Stimulated activated CD8-positive, alpha-beta memory T cell treated with anti-CD3 and anti-CD28 coated beads, Interleukin-12 subunit alpha, Interleukin-12 subunit beta, amount 100 ng/mL, for 1 hour (primary cell): ENCODE measurements around the gene KANSL1L.
"Not testable (repeated sequence)": the region's sequence is repeated elsewhere in the genome, so short reads cannot be mapped to it uniquely, and the experiment has no call there.

Experiments used
- DNase-seq: peaks from one replicate; pipeline ENCODE4 v3.0.0-alpha.2; 2020; ENCODE audit warnings: low read depth

KANSL1L gene, protein sequence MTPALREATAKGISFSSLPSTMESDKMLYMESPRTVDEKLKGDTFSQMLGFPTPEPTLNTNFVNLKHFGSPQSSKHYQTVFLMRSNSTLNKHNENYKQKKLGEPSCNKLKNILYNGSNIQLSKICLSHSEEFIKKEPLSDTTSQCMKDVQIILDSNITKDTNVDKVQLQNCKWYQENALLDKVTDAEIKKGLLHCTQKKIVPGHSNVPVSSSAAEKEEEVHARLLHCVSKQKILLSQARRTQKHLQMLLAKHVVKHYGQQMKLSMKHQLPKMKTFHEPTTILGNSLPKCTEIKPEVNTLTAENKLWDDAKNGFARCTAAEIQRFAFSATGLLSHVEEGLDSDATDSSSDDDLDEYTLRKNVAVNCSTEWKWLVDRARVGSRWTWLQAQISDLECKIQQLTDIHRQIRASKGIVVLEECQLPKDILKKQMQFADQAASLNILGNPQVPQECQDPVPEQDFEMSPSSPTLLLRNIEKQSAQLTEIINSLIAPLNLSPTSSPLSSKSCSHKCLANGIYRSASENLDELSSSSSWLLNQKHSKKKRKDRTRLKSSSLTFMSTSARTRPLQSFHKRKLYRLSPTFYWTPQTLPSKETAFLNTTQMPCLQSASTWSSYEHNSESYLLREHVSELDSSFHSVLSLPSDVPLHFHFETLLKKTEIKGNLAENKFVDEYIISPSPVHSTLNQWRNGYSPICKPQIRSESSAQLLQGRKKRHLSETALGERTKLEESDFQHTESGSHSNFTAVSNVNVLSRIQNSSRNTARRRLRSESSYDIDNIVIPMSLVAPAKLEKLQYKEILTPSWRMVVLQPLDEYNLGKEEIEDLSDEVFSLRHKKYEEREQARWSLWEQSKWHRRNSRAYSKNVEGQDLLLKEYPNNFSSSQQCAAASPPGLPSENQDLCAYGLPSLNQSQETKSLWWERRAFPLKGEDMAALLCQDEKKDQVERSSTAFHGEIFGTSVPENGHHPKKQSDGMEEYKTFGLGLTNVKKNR

DNA sequence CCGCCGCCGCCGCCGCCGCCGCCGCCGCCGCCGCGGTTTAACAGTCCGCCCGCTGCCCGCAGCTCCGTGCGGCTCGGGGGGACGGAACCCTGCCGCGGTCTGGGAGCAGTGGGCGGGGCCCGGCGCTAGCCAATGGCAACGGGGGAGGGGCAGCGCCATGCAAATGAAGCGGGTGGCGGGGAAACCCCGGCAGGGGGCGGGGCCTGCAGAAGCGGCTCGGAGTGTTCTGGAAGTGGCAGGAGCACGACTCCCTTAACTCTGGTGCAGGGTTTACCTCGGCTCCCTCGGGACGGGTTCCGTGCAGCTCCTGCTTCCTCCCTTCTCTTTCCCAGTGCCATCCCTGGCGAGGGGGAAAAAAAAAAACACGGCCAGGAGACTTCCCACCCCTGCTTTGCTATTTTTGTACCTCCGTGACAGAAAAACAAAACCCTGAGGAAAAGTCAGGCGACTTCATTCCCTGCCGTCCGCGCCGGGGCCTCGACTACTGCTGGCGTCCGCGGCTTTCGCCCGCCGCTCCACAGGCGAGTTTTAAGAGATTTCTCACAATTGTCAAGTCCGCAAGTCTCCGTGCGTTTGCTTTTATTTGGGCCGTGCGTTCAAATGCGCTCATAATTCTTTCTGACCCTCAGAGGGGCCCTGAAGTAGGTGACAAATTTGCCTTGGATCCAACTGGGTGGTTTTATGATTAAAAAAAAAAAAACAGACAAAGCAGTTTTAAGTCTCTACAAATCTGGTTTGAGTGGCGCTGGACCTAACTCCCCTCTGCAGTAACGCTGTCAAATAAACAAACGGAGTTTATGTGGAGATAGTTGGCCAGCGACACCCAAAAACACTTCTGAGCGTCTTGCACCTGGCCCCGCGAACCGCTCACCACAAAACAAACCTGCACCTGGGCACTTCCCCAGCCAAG is at the start of gene KANSL1L:
Gene KANSL1L, minus strand, starts transcription at position 101 of the 910 bp plus-strand sequence. CDS start 16,827 bp downstream, outside the sequence.
- DNase-seq, result peak; percentile 95

DNA sequence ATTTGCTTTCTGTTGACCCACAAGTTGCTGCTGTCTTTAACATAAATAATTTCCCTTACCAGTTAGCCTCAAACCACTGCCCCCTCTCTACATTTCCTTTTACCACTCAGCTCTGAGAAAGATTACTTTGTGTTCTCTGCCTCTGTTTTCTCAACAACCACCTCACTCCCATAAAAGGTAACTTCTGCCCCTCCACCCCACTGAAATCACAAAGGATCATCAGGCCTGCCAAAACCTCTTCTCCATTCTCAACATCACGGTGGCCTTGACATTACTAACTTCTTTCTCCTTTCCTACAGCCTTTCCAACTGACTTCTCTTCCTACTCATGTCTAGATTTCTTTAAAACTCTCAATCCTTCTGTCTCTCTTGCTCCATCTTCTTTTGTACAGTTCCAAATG is 43.9 kb upstream of the KANSL1L start:
- no peak for DNase-seq

DNA sequence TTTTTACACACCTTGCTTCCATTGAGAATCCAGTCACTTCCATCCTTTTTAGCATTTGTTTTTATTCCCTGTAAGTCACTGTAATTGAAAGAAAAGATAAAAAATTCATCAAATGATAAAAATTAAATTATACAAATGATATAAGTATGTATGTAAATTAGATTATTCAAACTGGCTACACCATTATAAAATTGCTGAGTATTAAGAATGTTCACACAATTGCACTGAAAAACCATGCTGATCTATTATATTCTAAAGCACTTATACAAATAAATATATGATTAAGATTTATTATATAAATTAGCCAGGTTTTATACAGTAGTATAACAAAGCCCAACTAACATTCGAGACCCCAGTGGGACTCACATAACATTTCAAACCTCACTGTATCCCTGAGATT is 39.0 kb upstream of the KANSL1L start:
- DNase-seq, result no peak

GRCh38 chr2:210207929-210208328 is 36.7 kb upstream of the KANSL1L start:
- no peak for DNase-seq

DNA sequence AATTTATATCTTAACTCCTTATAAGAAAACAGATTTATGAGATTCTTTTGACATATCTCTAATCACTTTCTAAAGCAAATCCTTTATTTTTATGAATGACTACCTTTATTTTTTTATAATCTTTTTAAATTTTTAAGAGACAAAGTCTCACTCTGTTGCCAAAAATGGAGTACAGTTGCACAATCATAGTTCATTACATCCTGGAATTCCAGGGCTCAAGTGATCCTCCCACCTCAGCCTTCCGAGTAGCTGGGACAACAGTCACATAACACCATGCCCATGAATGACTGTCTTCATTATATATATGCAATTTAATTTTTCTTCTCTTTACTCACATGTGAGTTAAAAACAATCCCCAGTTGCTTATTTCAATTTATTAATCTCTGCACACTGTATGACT is 32.3 kb upstream of the KANSL1L start:
- DNase-seq, result no peak

DNA sequence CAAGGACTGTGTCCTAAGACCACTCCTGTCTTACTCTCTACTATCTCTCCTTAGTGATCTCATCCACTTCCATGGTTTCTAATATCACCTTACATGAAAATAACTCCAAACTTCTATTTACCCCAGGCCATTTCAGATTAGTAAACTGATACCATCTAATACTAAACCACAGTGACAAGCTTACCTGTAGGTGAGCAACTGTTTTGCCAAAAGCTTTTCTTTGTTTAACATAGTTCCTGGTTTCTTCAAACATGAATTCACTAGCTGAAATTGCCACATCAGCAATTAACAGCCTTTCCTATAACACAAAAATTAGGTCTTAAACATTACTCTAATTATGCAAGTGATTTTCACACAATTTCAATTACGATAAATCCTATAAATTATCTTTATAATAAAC is 31.9 kb upstream of the KANSL1L start:
- DNase-seq, result no peak

DNA sequence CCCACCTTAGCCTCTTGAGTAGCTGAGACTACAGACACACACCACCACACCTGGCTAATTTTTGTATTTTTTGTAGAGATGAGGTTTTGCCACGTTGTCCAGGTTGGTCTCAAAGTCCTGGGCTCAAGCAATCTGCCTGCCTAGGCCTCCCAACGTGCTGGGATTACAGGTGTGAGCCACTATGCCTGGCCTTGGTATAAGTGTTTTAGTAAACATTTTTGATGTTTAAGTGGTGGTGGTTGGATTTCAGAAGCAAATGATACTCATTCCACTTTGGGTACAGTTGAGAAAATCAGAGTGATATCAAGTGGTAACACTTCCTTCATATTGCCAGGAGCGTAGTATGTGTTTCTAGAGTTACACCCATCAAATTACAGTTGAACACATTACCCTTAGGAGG is 28.6 kb upstream of the KANSL1L start:
- DNase-seq, result no peak

DNA sequence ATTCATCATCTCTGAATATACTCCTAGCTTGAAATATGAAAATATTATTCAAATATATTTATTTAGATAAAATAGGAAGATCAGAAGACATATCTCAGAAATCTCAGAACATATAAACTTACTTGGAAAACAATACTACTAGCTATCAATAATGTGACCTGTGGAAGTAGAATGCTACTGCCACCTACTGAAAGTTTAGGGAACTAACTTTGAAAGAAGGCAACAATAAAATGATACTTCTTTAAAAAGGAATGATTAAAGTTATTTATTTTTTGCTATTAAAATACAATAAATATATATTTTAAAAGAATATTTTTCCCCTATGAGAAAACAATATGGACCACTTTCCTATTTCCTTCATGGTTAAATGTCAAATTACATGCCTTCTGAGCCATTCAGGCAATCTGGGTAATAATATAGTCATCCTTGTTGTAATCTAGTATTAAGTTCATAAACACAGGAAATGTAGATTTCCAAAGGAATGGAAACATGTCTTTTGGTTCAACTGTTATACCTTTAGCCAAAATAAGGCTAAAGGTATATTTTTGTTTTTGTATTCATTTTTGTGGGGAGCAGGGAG is 28.1 kb upstream of the KANSL1L start:
- DNase-seq, result no peak

- DNase-seq, result no peak
These were observed 27.1 kb upstream of the KANSL1L start for GRCh38 chr2:210198326-210198725.

DNA sequence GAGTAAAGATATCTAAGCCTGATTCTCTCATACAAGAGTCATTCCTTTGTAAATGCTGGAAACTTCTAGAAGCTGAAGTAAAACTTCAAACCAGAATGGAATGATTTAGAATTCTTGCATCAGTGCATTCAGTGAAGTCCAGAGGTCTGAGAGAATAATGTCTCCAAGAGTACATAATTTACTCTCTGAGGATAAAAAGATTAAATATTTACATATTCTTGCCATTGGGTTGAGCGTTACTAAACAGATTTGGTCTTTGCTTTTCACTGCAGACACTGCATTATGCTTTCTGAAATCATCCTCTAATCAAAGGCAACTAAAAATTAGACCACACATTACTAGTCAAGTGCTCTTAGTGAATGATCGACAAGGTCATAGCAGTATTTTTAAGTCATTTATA is 26.5 kb upstream of the KANSL1L start:
- no peak for DNase-seq

- no peak for DNase-seq
These were observed 24.1 kb upstream of the KANSL1L start for GRCh38 chr2:210195101-210195852.

DNA sequence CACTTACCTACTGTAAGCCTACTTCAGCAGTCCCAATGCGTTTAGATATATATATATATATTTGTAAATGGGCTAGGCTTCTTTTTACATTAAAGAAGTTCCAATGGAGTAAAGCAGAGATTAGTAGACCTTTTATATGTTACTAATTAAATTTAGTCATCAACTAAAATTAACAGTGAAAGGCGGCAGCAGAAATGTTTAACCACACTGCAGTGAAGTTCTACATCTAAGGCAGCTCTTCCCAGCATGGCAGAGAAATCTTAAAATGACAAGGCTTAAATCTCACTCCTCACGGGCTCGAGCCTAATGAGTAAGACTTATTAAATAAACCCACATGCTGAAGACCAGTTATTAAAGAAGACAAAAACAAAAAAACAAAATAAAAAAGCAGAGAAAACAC is 19.1 kb upstream of the KANSL1L start:
- no peak for DNase-seq

DNA sequence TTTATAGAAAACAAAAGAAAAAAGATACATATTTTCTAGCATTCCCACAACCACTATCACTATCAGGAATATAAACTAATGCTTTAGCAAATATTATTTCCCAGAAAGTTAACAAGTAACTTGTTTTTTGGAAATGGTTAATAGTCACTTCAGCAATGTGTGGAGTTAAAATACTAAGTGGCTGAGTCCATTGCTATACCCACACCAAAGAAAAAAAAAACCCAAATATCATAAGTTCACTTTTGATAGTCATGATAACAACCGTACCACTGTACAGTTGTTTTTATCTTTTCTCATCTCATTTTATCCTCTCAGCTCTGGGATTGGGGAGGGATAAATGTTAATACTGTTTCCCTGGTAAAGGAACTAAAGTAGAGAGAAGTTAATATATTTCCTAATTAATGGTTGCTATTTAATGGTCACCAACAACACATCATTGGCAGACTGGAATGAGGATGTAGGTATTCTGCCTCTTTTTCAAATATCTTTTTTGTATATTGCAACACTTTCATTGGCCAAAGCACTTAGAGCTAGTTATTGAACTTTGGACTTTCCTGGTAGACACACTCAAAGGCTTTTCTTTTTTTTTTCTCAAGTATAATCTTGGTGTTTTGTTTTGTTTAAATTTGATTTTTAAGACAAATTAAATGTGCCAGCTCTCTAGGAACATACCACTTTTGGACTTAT is 18.4 kb upstream of the KANSL1L start:
- DNase-seq, result no peak

GRCh38 chr2:210188755-210189154 is 17.5 kb upstream of the KANSL1L start:
- no peak for DNase-seq

DNA sequence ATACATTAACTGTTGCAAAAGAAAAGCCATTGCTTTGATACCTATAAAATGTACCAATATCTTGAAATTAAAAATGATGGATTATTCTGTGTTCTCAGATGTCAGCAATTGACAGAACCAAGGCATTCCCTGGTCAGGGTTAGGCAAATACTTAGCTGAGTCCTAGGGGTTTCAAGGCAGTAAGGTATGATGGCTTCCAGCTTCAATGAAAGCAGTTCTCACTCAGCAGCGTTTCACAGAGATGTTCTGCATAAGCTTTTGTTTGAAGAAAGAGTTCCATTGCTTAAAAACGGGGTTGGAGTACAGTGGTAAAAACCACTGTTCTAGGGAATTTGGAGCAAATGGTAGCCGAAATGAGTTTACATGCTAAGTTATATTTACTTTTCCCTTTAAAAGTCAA is 17.0 kb upstream of the KANSL1L start:
- DNase-seq, result no peak

GRCh38 chr2:210183936-210184335 is 12.7 kb upstream of the KANSL1L start:
- not testable (repeated sequence) for DNase-seq

- not testable (repeated sequence) for DNase-seq
These were observed 10.4 kb upstream of the KANSL1L start for GRCh38 chr2:210181606-210182088.

GRCh38 chr2:210181033-210181605 is 9.9 kb upstream of the KANSL1L start:
- not testable (repeated sequence) for DNase-seq

- DNase-seq, result no peak
These were observed 9.3 kb upstream of the KANSL1L start for GRCh38 chr2:210180477-210180876.
